HG03064 (cell line): ENCODE data around the gene ZNF664.

Experiments
- ATAC-seq: cut with Tn5 transposase; IDR thresholded peaks from one replicate; pipeline ENCODE4 v1.9.1; 2021; ENCODE audit warnings: low read depth; ENCODE audit not compliant: unreplicated experiment

ZNF664 gene

DNA sequence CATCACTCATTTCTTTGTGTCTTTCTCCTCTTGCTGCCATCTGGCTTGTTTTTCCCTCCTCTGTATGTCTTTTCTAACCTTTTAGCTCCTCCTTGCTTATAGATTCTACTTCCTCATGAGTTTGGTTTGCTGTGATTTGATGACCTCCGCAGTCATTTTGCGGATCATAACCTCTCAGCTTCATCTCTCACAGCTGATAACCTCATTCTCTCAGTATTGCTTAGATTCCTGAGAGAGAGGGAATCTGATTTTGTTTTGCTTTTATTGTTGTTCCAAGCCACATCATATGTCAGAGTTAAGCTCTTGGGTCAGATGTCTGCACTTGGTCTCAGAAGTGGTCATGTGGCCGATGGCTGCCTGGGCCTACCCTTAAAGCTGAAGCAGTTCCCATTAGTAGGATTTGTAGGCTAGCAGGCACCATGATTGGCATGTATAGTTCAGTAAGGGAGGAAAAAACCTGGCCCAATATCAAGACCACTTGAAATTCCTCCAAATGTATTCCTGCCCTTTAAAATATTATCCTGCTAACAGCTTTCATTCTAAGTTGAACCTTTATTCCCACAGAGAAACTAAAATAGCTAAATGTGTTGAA lies 13.5 kb downstream of the ZNF664 start:
- no peak for ATAC-seq

DNA sequence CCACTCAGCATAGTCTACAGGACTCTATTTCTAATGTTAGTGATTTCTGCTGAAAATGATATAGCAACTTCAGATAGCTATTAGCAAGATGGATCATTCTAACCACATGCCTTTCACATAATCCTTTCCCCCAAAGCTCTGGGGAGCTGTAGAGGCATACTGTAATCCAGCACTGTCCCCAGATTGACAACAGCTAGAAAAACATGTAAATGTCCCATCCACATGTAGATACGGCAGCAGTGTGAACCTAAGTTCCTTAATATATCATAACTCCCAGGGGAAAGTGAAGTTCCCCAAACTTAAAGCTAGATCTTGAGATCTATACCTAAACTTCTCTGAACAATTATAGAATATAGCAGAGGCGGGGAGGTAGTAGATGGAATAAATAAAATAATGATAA lies 14.0 kb downstream of the ZNF664 start:
- ATAC-seq = no peak

DNA sequence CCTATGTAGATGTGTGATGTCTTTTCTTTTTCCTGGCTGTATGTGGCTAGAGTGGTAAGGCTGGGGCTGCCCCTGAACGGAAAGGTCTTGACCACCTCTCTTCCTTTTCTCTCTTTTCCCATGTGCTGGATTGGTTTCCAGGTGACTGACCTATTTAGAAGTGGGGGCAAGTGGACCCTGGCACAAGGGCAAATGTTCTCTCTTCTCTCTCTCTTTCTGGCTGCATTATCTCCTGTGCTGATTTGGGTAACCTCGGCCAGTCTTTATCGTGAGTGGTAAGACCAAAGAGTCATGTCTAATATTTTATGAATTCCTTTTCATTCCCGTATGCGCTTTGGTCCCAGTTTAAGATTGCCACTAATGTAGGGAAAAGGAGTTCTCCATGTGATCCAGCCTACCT lies 16.2 kb downstream of the ZNF664 start:
- no peak for ATAC-seq

DNA sequence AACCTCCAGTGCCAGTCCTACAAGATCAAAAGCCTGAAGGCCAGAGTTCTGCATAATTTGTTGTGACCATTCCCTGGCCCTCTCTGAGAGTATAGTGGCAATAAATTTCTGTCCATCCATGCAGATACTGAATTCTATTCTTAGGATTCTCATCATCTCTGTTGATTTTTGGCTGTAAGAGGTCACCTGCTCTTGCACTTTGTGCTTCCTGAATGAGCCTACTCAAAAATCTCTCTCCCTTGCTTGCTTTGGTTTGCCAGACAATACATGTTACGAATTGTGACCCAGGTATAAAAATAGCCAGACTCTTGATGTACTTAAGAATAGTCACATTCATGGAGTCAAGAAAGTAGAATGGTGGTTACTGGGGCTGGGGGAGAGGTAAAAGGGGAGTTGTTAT lies 16.7 kb downstream of the ZNF664 start:
- ATAC-seq = no peak

DNA sequence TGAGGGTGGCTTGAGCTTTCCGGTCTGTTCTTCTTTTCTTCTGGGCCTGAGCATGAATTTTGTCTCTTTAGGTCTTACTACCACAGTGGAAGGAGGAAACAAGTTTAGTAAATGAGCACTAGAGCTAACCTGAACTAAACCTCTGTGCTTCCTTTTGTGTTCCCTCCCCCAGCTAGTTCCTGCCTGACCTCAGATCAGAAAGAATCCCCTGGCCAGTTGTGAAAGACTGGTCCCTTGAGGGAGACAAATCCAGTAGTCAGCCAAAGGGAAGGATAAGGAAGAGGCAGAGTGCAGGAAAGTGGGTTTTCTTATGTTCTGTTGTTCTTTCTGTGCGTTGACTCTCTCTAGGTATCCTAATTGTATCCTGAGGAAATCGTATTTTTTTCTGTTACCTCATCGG lies 17.5 kb downstream of the ZNF664 start:
- no peak for ATAC-seq

DNA sequence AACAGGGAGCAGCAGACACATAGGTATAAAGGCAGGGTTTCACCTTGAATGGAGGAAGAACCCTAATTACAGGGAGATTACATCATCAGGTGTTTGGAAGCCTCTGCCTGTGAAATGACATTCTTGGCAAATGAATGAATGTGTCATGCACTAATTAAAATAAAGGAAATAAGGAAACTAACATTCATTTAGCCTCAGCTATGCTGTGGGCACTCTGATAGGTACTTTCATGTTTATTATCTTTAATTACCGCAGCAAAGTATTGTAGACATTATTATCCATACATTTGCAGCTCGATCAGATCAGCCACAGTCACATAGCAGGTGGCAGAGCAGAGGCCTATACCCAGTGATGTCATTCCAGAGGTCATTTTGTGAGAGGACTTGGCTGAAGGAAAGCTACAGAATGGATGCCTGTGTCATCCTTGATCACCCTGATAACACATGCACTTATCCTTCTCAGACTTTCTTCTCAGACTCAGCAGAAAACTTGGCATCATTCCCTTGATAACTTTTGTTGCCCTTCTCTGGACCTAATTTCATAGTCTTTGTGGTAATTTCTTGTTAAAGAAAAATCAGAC lies 18.4 kb downstream of the ZNF664 start:
- ATAC-seq = no peak

DNA sequence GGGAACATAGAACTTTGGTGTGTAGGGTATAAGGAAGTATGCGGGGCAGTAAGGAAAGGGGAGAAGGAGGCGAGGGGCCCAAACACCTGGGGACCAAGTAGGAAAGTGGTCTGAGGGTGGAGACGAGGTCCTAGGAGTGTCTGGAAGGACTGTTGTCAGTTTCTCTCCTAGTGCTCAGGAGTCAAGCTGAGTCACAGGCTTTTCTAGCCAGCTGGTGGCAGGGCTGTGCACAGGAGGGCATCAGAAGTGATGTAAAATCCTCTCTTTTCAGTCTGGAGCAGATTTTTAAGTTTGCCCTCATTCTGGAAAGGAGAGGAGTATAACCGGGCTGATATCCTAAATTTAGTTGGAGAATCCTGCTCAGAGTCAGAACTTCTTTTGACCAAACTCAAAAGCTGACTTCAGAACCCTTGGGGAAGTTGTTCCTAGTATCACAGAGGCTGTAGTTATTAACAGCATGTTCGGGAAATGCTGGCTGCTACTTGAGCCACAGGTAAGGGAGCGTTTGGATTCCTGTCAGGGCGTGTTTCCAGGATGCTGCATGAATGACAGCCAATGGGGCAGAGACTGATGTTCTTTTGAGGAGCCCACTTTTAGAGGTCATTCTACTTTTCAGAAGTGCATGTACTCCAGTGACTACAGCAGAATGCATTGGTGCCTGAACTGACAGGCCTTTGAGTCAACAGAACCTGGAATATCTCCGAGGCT lies 19.3 kb downstream of the ZNF664 start:
- no peak for ATAC-seq

DNA sequence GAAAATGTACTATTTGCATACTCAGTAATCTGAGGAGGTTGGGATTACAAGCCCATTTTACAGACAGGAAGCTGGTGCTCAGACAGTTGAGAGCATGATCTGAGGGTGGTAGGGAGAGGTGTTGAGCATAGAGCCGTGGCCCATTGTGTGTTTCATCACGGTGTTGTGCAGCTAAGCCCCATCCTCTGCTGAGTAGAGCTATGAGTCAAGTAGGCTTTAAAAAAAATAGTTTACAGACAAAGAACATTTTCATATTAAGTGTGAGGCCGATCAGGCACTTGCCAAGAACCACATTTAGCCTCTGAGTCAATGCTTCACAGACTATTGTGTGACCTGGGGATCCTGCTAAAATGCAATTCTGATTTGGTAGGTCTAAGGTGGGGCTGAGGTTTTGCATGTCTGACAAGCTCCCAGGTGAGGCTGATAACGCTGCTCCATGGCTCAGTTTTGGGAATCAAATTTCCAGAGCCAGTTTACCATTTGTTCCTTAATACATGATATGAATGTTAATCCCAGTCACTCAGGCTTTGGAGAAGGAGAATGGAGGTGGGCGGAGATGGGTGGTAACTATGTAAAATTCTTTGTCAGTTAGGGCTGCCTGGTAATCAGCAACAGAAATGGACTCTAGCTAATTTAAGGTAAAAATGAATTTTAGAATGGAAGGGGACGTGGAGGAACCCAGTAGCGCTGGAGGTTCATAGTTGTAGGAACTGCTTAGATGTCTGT lies 22.2 kb downstream of the ZNF664 start:
- no peak for ATAC-seq

DNA sequence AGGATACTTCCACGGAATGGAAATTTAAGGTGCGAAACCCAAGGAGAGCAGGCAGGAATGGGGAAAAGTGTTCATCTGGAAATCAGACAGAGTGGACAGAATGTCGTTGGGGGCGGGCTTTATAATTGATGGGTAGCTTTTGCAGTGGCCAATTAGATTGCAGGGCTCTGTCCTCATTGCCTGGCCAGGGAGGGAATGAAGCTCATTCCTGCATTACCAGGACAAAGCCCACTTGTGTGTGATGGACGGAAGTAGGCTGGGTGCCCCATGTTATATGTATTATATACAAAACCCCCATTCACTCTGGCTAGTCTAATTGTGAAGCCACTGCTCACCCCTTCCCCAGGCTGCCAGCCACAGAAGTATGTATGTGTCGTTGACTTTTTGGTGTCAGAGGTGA lies 23.6 kb downstream of the ZNF664 start:
- ATAC-seq = no peak

DNA sequence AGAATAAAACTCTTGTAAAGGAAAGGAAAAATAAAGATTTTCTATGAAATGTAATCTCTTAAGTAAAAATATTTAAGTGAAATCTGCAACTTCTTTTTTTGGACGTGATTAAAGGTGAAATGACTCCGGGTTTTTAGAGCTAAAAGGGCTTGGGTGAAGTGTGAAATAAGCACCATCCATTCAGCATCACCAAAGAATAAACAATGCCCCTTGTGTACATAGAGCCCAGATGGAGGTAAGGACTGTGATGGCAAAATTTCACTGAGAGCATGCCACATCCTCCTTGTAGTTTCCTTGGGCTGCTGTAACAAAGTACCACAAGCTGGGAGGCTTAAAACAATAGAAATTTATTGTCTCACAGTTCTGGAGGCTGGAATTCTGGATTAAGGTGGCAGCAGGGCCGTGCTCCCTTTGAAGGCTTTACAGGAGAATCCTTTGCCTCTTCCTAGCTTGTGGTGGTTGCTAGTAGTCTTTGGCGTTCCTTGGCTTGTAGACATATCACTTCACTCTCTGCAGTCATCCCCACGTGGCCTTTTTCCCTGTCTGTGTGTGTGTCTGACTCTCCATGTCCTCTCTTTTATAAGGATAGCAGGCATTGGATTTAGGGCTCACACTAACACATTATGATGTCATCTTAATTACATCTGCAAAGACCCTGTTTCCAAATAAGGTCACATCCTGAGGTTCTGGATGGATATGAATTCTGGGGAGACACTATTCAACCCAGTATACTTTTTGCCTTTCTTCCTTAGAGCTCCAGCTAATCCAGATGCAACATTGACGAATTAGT lies 24.2 kb downstream of the ZNF664 start:
- no peak for ATAC-seq

DNA sequence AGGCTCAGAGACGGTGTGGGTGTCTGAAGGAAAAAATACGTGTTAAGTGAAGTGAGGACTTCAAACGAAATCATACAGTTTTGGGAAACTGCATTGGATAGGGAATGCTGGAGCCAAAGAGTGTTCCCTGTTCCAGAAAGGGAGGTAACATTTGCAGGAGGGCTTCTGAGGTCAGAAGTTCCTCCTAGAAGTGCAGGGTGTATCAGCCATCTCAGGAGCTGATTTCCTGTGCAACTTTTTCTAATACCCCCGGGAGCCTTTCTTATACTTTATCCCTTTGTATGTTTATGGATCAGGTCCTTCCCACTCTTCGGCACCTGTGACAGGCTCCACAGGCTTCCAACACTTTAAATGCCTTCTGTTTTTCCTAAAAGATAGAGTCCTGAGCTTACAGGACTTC lies 24.9 kb downstream of the ZNF664 start:
- no peak for ATAC-seq

DNA sequence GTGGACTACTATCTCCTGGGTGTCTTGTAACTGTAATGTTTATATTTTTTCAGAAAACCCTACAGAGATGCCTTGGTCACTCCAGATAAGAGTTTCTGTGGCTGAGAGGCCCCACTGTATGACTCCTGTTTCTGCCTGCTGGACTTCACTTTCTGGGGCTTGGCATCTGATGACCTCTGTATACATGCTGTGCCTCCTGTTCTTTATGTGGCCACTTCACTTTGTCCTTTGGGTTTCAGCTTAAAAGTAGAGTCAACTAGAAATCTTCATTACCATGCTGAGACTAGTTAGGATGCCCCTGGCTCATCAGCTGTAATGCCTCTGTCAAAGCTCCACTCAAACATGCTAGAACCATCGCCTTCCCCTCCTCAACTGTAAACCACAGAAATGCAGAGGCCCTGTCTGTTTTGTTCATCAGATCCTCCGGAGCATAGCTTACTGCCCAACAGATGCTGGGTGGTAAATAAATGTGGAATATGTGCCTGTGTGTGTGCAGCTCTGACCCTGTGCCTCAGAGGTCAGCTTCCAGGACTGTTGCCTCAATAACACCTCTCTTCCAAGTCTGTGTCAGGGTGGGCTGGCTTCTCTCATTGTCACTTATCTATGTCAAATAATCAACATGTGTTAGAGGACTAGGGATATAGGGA lies 25.5 kb downstream of the ZNF664 start:
- no peak for ATAC-seq

DNA sequence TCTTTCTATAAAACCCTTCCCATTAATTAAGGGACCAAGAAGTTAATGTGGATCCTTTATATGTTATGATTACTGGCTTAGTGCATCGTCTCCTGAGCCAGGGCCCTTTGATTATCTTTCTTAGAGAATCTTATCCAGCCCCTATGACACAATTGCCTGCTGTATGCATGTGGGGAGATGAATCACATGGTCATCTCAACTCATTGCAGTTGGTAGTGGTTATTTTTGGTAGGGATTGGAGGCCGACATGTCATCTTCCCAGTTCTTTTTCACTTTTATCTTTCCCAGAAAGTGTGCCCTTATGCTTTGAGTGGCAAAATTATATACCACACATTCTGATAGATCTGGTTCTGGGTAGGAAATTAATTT lies 26.0 kb downstream of the ZNF664 start:
- ATAC-seq = no peak

DNA sequence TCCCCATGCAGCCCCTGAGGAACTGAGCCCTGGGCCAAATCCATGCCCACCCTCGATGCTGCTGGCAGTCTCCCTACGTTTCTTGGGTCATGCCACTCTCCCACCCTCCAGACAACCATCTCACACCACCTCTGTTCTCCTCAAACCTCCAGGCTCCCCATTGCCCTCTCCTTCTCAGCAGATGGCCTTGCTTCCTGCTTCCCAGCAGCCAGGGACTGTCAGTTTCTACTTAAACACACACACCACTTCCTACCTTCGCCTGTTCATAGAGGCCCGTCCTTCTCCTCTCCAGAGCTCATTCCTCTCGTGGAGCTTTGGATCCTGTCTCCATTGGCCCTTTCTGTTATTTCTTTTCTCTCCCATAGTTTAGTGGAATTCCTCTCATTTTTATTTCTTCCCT lies 27.1 kb downstream of the ZNF664 start:
- ATAC-seq = no peak

DNA sequence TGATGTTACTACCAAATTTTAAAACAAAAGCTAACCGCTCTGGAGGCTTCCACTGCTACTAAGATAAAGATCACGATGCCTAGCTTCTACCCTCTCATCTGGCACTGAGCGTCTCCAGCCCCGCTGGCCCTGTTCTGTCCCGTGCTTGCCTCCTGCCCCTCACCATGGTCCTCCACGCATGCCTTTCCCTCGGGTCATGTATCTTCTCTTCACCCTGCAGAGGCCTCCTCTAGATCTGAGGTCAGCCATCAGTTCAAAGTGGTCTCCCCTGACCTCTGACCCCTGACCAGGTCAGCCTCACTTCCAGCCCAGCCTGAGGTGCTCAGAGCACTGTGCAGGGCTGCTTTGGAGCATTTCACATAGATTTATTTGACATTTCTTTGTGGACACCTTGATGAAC lies 28.3 kb downstream of the ZNF664 start:
- no peak for ATAC-seq

DNA sequence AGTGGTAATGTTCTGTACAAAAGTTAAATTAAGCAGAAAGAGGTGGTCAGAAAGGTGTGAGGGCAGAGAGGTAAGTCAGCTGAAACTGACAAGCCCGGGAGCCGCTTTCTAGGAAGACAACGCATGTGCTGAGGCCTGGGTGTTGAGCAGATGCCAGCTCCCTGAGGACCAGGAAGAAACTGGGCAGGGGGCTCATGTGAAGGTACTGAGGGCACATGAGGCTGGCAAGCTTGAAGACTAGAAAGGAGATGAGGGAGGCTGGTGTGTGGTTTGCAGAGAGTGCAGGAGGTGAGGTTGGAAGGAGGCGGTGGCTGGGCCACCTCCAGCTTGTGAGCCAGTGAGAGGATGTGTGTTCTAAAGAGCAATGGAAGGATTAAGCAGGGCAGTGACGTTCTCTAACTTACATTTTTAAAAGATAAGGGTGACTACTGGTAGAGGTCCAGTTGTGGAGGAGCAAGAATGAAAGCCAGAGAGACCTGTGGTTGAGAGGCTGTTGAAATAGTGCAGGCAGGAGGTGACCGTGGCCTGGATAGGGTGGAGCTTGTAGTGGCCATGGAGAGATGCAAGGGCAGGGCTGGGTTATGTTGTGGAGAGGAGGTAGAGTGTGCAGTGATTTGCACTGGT lies 29.1 kb downstream of the ZNF664 start:
- ATAC-seq = no peak

DNA sequence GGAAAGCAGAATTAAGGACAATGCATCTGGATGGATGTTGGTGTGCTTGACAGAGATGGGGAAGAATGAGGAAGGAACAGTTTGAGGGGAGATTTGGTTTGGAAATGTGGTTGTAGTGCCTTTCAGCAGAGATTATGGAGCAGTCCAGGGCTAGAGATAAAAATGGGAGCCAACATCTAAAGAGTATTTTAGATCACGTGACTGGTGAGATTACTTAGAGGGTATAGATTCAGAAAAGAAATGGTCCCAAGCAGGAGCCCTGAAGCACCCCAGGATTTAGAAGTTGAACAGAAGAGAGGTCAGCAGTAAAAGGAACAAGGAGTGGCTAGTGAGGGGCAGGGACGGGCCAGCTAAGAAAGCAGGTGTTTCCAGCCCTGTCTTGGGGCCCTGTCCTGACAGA lies 29.6 kb downstream of the ZNF664 start:
- no peak for ATAC-seq

DNA sequence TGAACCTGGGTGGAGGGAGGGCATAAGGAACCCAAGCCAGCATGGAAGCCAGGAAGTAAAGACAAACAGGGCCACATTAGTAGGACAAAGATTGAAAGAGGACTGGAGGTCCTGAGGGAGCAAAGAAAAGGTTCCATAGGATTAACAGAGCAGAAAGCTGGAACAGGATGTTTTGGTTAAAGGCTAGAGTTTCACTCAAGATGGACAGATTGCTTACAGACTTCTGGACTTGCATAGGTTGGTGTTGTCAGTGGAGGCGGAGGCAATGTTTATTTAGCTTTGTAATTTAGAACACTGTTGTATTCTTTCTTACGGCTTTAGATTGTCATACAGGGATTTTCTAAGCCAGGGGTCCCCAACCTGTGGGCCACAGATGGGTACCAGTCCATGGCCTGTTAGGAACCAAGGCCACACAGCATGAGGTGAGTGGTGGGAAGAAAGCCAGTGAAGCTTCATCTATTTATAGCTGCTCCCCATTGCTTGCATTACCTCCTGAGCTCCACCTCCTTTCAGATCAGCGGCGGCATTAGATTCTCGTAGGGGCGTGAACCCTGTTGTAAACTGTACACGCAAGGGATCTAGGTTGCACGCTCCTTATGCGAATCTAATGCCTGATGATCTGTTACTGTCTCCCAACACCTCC lies 31.3 kb downstream of the ZNF664 start:
- ATAC-seq = no peak

DNA sequence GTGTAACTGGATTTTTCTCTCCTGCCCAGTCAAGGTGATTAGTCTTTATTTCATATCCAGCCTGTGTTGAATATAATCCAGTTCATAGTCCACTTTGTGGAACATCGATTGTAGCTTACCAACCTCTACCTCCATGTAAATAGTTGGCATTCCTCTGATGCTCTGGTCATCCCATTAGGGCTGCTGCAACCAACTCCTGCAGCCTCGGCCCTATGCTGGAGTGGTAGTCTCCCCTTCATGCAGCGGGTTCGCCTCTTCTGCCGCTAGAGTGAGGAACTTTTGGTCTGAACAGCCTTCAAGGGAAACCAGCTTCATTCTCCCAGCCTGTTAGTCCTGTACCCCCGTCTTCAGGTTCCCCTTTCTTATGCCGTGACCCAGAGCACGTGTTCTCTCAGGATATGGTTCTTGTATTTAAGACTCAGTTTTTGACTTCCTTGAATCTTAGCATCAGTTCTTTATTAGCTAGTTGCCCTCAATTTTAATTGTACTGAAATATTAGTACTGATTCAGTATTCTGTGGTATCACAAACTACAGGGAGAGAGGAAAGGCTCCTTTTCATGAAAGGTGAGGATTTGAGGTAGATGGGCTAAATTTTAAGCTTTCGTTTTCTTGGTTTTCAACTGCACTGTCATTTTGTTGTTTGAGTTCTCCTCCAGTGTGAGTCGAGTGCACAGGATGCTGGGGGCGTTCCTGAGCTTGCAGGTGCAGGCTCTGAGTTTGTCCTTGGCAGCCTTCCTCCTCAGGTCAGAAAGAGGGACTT lies 33.2 kb downstream of the ZNF664 start:
- ATAC-seq = no peak
